ENCODE data around the gene ZNF451.
A peak's percentile ranks its signal among the peaks of the same experiment; 100 is the strongest.
"Not testable (repeated sequence)": the region's sequence is repeated elsewhere in the genome, so short reads cannot be mapped to it uniquely, and the experiment has no call there.

Gene ZNF451

GRCh38 chr6:57090458-57091067, 575 bp downstream of the ZNF451 start:
- ATAC-seq, result peak; percentile 1
- DNase-seq, result not testable (repeated sequence)

GRCh38 chr6:57091375-57091774, 1.4 kb downstream of the ZNF451 start:
- not testable (repeated sequence) for ATAC-seq, DNase-seq

GRCh38 chr6:57094689-57095088, 4.7 kb downstream of the ZNF451 start:
- ATAC-seq, result no peak

GRCh38 chr6:57097596-57097995, 7.6 kb downstream of the ZNF451 start:
- ATAC-seq (no peak), DNase-seq (no peak)

More at GRCh38 chr6:57094689-57095088, 4.7 kb downstream of the ZNF451 start:
- DNase-seq, result no peak

DNA sequence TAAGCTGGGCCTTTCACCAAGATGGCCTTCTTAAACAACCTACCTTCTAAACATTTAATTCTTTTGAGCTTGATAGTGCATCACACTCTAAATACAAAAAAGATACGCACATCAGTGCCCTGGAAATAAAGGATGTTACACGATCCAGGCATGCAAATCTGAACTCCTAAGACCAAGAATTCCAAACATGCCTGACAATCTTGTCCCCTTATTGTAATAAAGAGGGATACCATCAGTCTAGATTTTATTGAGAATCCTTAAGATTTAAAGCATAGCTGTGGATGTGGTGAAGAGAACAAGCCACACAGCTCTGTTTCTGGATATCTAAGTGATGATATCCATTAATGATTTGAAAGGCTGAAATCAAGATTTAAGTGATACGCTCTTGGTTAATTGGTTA, 13.0 kb downstream of the ZNF451 start:
- no peak for ATAC-seq
- no peak for DNase-seq

GRCh38 chr6:57104336-57104735, 14.3 kb downstream of the ZNF451 start:
- DNase-seq, result no peak
- ATAC-seq, result no peak

- DNase-seq (no peak), ATAC-seq (no peak)
Observed at GRCh38 chr6:57106990-57107389, 17.0 kb downstream of the ZNF451 start.

DNA sequence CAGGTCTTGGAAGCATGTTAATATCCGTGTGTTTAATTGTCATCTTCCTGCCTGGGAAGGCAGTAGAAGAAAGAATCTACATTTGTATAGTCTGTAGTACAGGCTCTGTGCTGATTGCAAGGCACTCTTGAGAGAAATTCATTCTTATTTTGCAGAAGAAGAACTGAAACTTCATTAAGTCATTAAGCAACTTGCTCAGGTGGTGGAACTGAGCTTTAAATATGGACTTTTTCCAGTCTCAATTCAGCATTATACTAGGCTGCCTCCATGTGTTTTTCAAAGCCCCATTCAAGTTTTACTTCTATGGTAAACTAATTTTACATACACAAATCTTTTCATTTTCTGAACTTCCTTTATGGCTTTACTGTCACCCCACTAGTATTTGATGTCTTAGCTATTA, 18.7 kb downstream of the ZNF451 start:
- ATAC-seq (no peak), DNase-seq (no peak)

- no peak for DNase-seq
Observed at GRCh38 chr6:57109880-57110279, 19.9 kb downstream of the ZNF451 start.

GRCh38 chr6:57113105-57113504, 23.1 kb downstream of the ZNF451 start:
- DNase-seq, result no peak
- no peak for ATAC-seq

More at GRCh38 chr6:57109880-57110279, 19.9 kb downstream of the ZNF451 start:
- no peak for ATAC-seq

DNA sequence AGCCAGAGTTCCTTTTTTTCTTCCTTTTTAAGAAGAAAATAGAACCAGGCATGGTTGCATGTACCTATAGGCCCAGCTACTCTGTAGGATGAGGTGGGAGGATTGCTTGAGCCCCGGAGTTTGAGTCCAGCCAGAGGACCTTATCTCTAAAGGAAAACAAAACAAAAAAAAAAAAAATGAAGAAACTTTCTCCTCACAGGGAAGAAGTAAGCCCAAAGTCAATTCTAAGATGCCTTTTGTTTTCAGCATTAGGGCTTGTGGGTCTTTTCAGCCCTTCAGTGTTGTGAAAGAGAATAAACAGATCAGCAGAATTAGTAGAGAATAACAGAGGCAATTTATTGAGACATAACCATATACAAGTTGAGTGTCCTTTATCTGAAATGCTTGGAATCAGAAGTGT, 26.8 kb downstream of the ZNF451 start:
- ATAC-seq, result no peak

DNA sequence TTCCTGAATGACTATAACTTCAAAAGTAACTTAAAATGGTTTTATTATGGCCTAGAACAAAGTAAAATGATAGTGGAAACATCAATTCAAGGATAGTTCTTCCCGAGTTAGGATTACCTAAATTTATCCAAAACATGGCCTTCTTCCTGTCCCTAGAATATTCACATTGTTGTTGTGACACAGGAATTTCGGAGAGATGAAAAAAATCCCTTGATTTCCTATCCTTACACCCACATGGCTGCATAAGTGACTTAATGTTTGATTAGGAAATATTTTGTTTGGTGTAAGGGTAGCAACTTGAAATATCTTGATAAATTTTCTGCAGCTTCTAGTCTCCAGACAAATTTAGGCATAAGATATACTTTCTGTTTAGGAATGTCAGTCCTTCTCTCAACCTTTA, 27.8 kb downstream of the ZNF451 start:
- ATAC-seq, result no peak
- DNase-seq, result no peak

More for the DNA sequence above, 26.8 kb downstream of the ZNF451 start:
- DNase-seq, result no peak

DNA sequence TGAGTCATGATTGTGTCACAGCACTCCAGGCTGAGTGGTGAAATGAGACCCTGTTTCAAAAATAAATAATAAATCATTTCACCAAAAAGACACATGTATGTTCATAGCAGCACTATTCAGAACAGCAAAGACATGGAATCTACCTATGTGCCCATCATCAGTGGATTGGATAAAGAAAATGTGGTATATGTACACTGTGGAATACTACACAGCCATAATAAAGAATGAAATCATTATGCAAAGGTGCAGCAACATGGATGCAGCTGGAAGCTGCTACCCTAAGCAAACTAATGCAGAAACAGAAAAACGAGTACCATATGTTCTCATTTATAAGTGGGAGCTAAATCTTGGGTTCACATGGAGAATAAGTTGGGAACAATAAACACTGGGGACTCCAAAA, 33.1 kb downstream of the ZNF451 start:
- ATAC-seq, result no peak
- no peak for DNase-seq

DNA sequence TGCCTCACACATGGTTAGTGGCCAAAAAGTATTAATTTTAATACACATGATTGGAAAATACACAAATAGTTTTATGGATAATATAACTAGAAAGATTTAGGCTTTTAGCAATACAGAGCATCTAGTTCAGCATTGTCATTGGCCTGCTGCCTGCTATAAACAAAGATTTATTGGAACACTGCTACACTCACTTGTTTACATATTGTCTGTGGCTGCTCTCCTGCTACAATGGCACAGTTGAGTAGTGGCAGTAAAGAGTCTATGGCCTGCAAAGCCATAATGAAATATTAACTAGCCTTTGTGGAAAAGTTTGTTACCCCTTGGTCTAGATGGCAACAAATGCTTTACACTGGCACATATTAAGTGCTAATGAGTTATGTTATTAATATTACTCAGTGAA, 37.8 kb downstream of the ZNF451 start:
- ATAC-seq (no peak), DNase-seq (no peak)

DNA sequence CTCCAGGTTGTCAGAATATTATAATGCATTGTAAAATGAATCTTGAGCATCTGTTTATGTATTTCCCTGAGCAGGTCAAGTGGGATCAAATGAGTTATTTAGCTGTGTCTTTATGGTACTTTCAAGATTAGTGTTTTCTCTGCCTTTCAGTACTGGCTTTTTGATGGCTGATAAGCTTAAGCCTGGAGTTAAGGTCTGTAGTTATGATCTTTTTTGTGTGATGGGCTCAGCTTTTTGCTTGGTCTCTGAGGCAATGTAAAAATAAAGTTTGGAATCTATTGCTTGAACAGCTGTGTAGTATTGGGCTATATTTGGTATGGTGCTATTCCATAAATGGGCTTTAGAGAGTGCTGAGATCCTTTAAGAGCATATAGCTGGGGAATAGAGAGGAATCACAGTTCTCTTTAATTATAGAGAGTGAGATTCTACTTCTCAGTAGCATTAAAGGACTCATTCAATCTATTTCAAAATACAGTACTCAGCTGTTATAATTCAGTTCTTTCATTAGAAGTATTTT, 40.7 kb downstream of the ZNF451 start:
- ATAC-seq (no peak), DNase-seq (no peak)

DNA sequence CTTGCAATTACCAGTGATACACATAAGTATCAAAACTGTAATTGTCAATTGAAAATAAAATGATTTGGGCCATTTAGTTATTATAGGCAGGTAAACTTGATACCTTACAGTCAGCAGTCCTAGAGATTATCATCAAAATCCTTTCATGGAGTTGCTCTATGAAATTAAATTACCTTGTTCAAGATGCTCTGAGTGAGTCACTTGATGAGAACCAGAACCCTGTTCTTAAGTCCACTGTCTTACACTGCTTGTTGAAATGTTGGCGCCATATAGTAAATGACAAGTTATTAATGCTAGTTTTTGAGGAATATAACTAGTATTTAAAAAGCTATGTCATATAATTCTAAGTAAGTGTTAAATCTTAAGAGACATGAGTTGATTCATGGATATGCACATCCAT, 45.0 kb downstream of the ZNF451 start:
- ATAC-seq, result no peak
- DNase-seq, result no peak

DNA sequence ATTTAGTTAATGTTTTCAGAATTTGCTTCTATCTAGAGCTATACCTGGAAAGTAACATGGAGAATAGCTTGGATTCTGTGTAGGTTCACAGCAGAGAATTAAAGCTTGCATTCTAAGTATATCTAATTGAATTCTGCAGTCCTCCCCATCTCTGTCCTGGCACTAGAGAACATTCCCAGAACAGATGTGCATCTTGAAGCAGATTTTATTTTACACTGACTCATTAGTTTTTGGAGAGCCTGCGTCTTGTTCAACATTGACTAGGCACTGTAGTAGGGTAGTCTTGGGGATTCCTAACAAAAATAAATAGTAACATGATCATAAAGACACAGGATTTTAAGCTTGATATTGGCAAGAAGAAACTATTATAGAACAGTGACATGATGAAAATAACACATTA, 45.9 kb downstream of the ZNF451 start:
- no peak for DNase-seq
- ATAC-seq, result no peak

DNA sequence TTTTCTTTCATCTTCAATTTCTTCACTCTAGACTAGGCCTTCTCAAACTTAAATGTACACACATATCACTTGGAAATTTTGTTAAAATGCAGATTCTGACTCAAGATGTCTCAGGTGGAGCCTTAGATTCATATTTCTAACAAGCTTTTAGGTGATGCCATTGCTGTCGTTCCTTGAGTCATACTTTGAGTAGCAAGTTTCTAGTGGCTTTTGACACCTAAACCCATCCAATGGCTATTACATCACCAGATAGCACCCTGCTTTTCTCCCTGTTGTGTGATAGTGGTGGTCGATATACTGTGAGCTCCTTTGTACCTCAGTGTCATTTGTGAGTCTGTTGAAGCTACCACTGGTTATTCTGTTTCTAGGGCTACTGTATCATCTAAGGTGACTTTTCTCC, 47.4 kb downstream of the ZNF451 start:
- ATAC-seq, result peak; percentile 32

GRCh38 chr6:57138026-57138425, 48.0 kb downstream of the ZNF451 start:
- DNase-seq, result no peak
- ATAC-seq, result no peak

More for the DNA sequence above, 47.4 kb downstream of the ZNF451 start:
- DNase-seq, result no peak

DNA sequence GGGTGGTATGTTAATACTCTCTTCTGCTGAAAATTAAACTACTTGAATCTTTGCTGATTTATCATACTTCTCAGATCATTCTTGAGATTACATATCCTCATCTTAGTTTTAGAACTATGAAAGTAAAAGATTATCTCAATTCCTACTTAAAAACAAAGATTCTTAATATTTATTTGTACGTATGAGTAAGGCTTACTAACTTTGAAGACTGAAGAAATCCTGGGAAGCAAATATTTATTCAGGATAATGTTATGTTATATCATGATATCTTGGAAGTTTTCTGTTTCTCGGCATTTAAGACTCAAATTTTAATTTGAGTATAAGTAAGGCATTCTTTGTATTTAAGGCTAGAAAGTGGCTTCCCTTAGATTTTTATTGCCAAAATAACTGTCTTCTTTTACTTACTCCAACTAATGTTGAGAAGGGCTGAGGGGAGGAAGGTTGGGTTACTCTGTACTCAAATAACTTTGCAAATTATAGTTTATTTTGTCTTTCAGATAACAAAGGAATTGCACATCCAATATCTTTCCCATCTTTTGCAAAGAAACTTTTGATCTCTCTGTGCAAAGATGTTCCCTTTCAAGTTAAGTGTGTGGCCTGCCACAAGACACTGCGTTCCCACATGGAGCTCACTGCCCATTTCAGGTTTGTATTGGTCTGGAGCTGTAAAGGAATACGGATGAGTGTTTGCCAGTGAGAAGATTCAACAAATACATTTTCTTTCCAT, 51.6 kb downstream of the ZNF451 start:
- DNase-seq (no peak), ATAC-seq (no peak)

GRCh38 chr6:57142178-57142525, 52.2 kb downstream of the ZNF451 start:
- ATAC-seq (no peak), DNase-seq (no peak)

DNA sequence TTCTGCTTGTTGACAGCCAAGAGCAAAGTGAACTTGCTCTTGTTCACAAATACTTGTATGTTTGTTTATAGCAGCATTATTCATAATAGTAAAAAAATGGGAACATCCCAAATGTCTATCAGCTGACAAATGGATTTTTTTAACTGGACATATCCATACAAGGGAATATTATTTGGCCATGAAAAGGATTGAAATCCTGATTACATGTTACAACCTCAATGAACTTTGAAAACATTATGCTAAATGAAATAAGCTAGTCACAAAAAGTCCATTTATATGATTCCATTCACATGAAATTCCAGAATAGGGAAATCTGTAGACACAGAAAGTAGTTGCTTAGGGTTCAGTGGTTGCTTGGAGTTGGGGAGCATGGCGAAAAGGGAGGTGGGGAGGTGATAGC, 53.7 kb downstream of the ZNF451 start:
- ATAC-seq, result no peak

GRCh38 chr6:57147401-57147800, 57.4 kb downstream of the ZNF451 start:
- ATAC-seq, result no peak
- no peak for DNase-seq

More for the DNA sequence above, 53.7 kb downstream of the ZNF451 start:
- no peak for DNase-seq

Data from stimulated activated naive CD8-positive, alpha-beta T cell treated with anti-CD3 and anti-CD28 coated beads, Interleukin-15, Interleukin-2, amounts not matched to agents 100 U/mL and 50 U/mL, for 24 hours (primary cell).